ENCODE data around the gene DNALI1.

The DNALI1 gene

DNA sequence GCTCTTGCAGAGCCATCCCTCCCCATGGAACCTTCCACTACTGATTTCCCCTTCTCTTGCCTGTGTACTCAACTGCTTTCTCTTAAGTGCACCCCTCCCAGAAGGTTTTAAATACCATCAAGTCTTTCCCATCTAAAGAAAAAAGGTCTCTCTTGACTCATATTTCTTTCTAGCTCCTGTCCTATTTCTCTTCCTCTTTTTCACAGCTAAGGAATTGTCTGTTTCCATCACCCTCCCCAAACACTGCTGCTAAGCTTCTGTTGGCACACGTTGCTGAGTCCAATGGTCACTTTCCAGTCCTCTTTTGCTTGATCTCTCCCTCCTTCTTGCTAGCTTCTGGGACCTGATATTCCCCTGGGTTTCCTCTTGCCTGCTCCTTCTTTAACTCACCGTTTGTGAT is 52.3 kb downstream of the DNALI1 start:
- no peak for DNase-seq (ENCODE audit: low read depth)
- TF ChIP-seq, protein P1, sequence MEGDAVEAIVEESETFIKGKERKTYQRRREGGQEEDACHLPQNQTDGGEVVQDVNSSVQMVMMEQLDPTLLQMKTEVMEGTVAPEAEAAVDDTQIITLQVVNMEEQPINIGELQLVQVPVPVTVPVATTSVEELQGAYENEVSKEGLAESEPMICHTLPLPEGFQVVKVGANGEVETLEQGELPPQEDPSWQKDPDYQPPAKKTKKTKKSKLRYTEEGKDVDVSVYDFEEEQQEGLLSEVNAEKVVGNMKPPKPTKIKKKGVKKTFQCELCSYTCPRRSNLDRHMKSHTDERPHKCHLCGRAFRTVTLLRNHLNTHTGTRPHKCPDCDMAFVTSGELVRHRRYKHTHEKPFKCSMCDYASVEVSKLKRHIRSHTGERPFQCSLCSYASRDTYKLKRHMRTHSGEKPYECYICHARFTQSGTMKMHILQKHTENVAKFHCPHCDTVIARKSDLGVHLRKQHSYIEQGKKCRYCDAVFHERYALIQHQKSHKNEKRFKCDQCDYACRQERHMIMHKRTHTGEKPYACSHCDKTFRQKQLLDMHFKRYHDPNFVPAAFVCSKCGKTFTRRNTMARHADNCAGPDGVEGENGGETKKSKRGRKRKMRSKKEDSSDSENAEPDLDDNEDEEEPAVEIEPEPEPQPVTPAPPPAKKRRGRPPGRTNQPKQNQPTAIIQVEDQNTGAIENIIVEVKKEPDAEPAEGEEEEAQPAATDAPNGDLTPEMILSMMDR (IDR thresholded peaks at IDR 0.05; ENCODE audit: insufficient read depth, low read depth, low read length, missing control alignments) = no peak
- no peak overlapping the region for H3K4me3 ChIP-seq (ENCODE audit: low read length)

DNA sequence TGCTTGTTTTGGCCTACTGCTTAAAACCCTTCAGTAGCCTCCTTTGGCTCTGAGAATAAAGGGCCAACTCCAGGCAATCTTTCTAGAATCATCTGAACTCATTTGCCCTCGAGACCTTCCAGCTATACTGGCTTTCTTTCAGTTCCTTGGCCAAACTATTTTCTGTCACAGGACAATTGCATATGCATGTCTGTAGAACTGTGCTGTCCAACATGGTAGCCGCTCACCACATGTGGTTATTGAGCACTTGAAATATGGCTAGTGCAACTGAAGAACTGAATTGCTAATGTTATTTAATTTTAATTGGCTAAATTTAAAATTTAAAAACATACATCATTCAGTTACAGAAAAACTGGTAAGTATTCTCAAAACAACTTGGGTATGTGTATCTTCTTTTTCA is 53.3 kb downstream of the DNALI1 start:
- TF ChIP-seq, protein P1 (IDR thresholded peaks at IDR 0.05; ENCODE audit: insufficient read depth, low read depth, low read length, missing control alignments) = no peak
- no peak overlapping the region for H3K4me3 ChIP-seq (ENCODE audit: low read length)
- DNase-seq (ENCODE audit: low read depth) = no peak

GRCh38 chr1:37612186-37612585 is 55.4 kb downstream of the DNALI1 start:
- TF ChIP-seq, protein P1 (IDR thresholded peaks at IDR 0.05; ENCODE audit: insufficient read depth, low read depth, low read length, missing control alignments) = no peak
- no peak for DNase-seq (ENCODE audit: low read depth)
- no peak overlapping the region for H3K4me3 ChIP-seq (ENCODE audit: low read length)

DNA sequence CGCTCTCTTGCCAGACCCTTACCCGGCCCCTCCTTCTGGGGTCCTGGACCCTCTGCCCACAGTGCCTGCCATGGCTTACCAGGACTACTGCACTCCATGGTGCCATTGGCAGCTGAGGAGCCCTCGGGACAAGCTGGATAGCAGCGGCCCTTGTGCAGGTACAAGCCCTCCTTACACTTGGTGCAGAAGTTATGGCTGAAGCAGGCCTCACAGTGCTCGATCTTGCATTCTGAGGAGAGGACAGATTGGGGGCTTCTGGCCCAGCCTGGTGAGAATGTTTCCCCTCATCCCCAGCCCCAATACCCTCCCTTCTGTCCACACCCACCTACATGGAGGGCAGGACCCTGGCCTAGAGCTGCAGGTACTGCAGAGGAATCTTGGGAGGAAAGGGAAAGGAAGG is 57.4 kb downstream of the DNALI1 start:
- DNase-seq (ENCODE audit: low read depth) = no peak
- TF ChIP-seq, protein P1 (IDR thresholded peaks at IDR 0.05; ENCODE audit: insufficient read depth, low read depth, low read length, missing control alignments) = no peak
- no peak overlapping the region for H3K4me3 ChIP-seq (ENCODE audit: low read length)

DNA sequence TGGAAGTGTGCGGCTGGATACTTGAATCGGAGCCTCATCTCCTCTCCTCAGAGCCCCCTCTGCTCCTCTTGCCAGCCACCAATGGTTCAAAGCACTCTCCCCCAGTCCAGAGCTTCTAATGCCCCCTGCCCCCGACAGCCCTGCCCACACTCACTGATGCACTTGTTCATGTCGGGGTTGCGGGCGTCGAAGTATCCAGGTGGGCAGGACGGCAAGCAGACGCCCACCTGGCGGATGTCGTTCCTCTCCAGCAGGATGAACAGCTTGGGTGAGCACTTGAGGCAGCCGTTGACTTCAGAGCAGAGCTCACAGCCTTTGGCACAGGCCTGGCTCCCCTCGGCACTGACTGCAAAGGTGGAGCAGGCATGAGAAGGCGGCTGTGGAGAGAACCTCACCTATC is 59.6 kb downstream of the DNALI1 start:
- no peak for DNase-seq (ENCODE audit: low read depth)
- TF ChIP-seq, protein P1 (IDR thresholded peaks at IDR 0.05; ENCODE audit: insufficient read depth, low read depth, low read length, missing control alignments) = no peak
- H3K4me3 ChIP-seq (ENCODE audit: low read length) = no peak overlapping the region
